ENCODE data around the gene PPP1R27. TPM values are rescaled to one million over a fixed set of nuclear protein-coding genes. Genes with fewer than 3 reads are reported as not detected.

Gene PPP1R27
- total RNA-seq, 1 donor, result not detected

DNA sequence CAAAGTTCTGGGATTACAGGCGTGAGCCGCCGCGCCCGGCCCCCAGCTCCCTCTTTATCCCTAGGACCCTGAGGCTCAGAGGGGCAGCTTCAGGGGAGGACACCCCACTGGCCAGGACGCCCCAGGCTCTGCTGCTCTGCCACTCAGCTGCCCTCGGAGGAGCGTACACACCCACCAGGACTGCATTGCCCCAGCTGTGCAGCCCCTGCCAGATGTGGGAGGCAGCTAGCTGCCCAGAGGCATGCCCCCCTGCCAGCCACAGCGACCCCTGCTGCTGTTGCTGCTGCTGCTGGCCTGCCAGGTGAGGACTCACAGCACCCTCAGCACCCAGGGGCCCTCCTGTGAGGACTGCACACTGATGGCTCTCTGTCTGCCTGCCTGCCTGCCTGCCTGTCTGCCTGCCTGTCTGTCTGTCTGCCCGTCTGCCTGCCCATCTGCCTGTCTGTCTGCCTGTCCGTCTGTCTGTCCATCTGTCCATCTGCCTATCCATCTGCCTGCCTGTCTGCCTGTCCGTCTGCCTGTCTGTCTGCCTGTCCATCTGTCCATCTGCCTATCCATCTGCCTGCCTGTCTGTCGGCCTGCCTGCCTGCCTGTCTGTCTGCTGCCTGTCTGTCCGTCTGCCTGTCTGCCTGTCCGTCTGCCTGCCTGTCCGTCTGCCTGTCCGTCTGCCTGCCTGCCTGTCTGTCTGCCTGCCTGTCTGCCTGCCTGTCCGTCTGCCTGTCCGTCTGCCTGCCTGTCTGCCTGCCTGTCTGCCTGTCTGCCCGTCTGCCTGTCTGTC lies 25.9 kb downstream of the PPP1R27 start:
- Histone ChIP-seq H3K4me3 (ENCODE audit: insufficient read depth, low read length) (no peak overlapping the region), H3K27me3 (ENCODE audit: insufficient read depth, low read length) (peaks cover 42% of the 10 kb centered on the region), H2AFZ (ENCODE audit: low read length) (no peak overlapping the region), H4K20me1 (ENCODE audit: insufficient read depth, low read length) (no peaks in the 10 kb centered on the region), H3K9me3 (ENCODE audit: low read depth, low read length) (no peaks in the 10 kb centered on the region), H3K27ac (ENCODE audit: low read depth, low read length) (no peak overlapping the region), H3K36me3 (ENCODE audit: insufficient read depth, low read length) (no peaks in the 10 kb centered on the region), H3K4me1 (ENCODE audit: insufficient read depth, low read length) (no peaks in the 10 kb centered on the region), H3K79me2 (ENCODE audit: insufficient read depth, low read length) (no peaks in the 10 kb centered on the region), H3K4me2 (ENCODE audit: insufficient read depth, low read length) (no peak overlapping the region)
- DNase-seq (ENCODE audit: insufficient read length, low spot score, missing footprints), result no peak
- TF ChIP-seq, protein P1, sequence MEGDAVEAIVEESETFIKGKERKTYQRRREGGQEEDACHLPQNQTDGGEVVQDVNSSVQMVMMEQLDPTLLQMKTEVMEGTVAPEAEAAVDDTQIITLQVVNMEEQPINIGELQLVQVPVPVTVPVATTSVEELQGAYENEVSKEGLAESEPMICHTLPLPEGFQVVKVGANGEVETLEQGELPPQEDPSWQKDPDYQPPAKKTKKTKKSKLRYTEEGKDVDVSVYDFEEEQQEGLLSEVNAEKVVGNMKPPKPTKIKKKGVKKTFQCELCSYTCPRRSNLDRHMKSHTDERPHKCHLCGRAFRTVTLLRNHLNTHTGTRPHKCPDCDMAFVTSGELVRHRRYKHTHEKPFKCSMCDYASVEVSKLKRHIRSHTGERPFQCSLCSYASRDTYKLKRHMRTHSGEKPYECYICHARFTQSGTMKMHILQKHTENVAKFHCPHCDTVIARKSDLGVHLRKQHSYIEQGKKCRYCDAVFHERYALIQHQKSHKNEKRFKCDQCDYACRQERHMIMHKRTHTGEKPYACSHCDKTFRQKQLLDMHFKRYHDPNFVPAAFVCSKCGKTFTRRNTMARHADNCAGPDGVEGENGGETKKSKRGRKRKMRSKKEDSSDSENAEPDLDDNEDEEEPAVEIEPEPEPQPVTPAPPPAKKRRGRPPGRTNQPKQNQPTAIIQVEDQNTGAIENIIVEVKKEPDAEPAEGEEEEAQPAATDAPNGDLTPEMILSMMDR (IDR thresholded peaks at IDR 0.05; ENCODE audit: extremely low read depth, low read depth, low read length), result no peak

DNA sequence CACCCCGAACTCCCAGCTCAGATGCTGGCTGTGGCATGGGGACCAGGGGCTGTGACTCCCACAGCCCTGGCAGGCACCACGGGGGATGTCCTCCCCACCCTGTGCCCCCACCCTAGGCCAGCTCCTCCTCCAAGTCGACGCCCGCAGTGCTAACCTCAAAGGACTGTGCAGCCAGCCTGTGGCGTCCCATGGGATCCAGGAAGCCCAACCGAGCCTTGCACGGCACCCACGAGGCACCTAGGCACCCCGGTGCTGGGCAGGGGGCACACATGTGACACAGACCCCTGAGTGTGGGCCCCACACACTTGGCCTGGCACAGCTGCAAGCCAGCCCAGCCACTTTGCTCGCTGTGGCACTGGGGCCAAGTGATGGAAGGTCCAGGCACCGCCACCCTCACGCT lies 27.0 kb downstream of the PPP1R27 start:
- no peaks in the 10 kb centered on the region for H3K9me3 ChIP-seq (ENCODE audit: low read depth, low read length)
- H3K27ac ChIP-seq (ENCODE audit: low read depth, low read length), result no peak overlapping the region
- no peaks in the 10 kb centered on the region for H3K4me1 ChIP-seq (ENCODE audit: insufficient read depth, low read length)
- no peaks in the 10 kb centered on the region for H3K79me2 ChIP-seq (ENCODE audit: insufficient read depth, low read length)
- H3K27me3 ChIP-seq (ENCODE audit: insufficient read depth, low read length), result peaks cover 52% of the 10 kb centered on the region
- TF ChIP-seq, protein P1 (IDR thresholded peaks at IDR 0.05; ENCODE audit: extremely low read depth, low read depth, low read length), result no peak
- H3K4me2 ChIP-seq (ENCODE audit: insufficient read depth, low read length), result no peak overlapping the region
- no peaks in the 10 kb centered on the region for H4K20me1 ChIP-seq (ENCODE audit: insufficient read depth, low read length)
- H2AFZ ChIP-seq (ENCODE audit: low read length), result no peak overlapping the region
- H3K4me3 ChIP-seq (ENCODE audit: insufficient read depth, low read length), result no peak overlapping the region
- no peak for DNase-seq (ENCODE audit: insufficient read length, low spot score, missing footprints)
- H3K36me3 ChIP-seq (ENCODE audit: insufficient read depth, low read length), result no peaks in the 10 kb centered on the region

DNA sequence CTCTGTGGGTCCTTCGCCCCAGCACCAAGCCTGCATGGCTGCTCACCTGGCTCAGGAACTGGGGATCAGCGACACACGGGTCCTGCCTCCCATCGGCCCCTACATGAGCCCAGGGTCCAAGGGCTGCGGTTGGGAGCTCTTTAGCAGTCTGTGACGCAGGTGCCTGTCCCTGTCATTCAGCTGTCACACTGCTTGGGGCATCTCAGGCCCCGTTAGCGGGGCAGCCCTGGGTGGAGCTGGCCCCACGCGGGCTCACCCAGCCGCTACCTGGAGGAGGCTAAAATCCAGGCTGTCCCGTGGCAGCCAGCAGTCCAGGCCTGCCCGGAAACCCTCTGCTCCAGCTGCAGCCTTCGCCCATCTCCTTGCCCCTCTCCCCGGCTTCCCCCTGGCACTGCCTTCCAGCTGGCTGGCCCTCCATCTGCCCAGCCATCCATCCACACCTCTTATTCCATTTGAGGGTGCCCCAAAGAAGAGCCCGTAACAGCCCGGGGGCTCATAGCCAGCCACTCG lies 27.6 kb downstream of the PPP1R27 start:
- DNase-seq (ENCODE audit: insufficient read length, low spot score, missing footprints), result no peak
- H2AFZ ChIP-seq (ENCODE audit: low read length), result no peak overlapping the region
- H3K4me1 ChIP-seq (ENCODE audit: insufficient read depth, low read length), result no peaks in the 10 kb centered on the region
- H3K79me2 ChIP-seq (ENCODE audit: insufficient read depth, low read length), result no peaks in the 10 kb centered on the region
- H3K27ac ChIP-seq (ENCODE audit: low read depth, low read length), result no peak overlapping the region
- no peak overlapping the region for H3K4me2 ChIP-seq (ENCODE audit: insufficient read depth, low read length)
- H3K27me3 ChIP-seq (ENCODE audit: insufficient read depth, low read length), result peaks cover 58% of the 10 kb centered on the region
- H4K20me1 ChIP-seq (ENCODE audit: insufficient read depth, low read length), result no peaks in the 10 kb centered on the region
- no peak overlapping the region for H3K4me3 ChIP-seq (ENCODE audit: insufficient read depth, low read length)
- no peaks in the 10 kb centered on the region for H3K36me3 ChIP-seq (ENCODE audit: insufficient read depth, low read length)
- H3K9me3 ChIP-seq (ENCODE audit: low read depth, low read length), result no peaks in the 10 kb centered on the region
- TF ChIP-seq, protein P1 (IDR thresholded peaks at IDR 0.05; ENCODE audit: extremely low read depth, low read depth, low read length), result no peak

GRCh38 chr17:81806461-81807209 lies 28.2 kb downstream of the PPP1R27 start:
- H3K79me2 ChIP-seq (ENCODE audit: insufficient read depth, low read length), result no peaks in the 10 kb centered on the region
- no peak for DNase-seq (ENCODE audit: insufficient read length, low spot score, missing footprints)
- H2AFZ ChIP-seq (ENCODE audit: low read length), result no peak overlapping the region
- no peak overlapping the region for H3K27ac ChIP-seq (ENCODE audit: low read depth, low read length)
- H3K4me3 ChIP-seq (ENCODE audit: insufficient read depth, low read length), result no peak overlapping the region
- no peak overlapping the region for H3K4me2 ChIP-seq (ENCODE audit: insufficient read depth, low read length)
- no peaks in the 10 kb centered on the region for H3K36me3 ChIP-seq (ENCODE audit: insufficient read depth, low read length)
- H4K20me1 ChIP-seq (ENCODE audit: insufficient read depth, low read length), result no peaks in the 10 kb centered on the region
- H3K9me3 ChIP-seq (ENCODE audit: low read depth, low read length), result no peaks in the 10 kb centered on the region
- peaks cover 62% of the 10 kb centered on the region for H3K27me3 ChIP-seq (ENCODE audit: insufficient read depth, low read length)
- no peaks in the 10 kb centered on the region for H3K4me1 ChIP-seq (ENCODE audit: insufficient read depth, low read length)
- TF ChIP-seq, protein P1 (IDR thresholded peaks at IDR 0.05; ENCODE audit: extremely low read depth, low read depth, low read length), result no peak

Measured in osteoblast (primary cell).